HepG2 (cell line): ENCODE measurements around the gene MTSS2. TPM values are rescaled to one million over a fixed set of nuclear protein-coding genes. Genes with fewer than 3 reads are reported as not detected.
A peak's percentile ranks its signal among the peaks of the same experiment; 100 is the strongest.

Experiments used
- FOXJ3 ChIP-seq: sonication (generic); formaldehyde crosslinking; IDR thresholded peaks from 2 replicates; pipeline ENCODE4 v1.4.0; 2020; ENCODE audit warnings: missing genetic modification reagents, mild to moderate bottlenecking, borderline replicate concordance
- GATAD2A ChIP-seq: IDR thresholded peaks from 2 replicates; pipeline ENCODE4 v1.6.1; 2016
- IRF1 ChIP-seq: sonication (generic); formaldehyde crosslinking; IDR thresholded peaks from 2 replicates; pipeline ENCODE4 v1.4.0; 2020; ENCODE audit warnings: low read depth, mild to moderate bottlenecking, missing genetic modification reagents
- KDM1A ChIP-seq: IDR thresholded peaks from 2 replicates; pipeline ENCODE4 v1.6.1; 2016; ENCODE audit warnings: missing compliant biosample characterization
- MEF2D ChIP-seq: sonication (generic); formaldehyde crosslinking; IDR thresholded peaks from 2 replicates; pipeline ENCODE4 v1.5.1; 2020; ENCODE audit warnings: mild to moderate bottlenecking, missing genetic modification reagents
- RBM39 ChIP-seq: fragments of 200-400 bp; formaldehyde crosslinking; IDR thresholded peaks from one replicate; pipeline ENCODE4 v1.6.1; 2018; ENCODE audit warnings: antibody characterized with exemption, mild to moderate bottlenecking, low read depth, low read length; ENCODE audit not compliant: poor library complexity, severe bottlenecking
- RNF2 ChIP-seq: fragments of 450-650 bp; conservative IDR thresholded peaks from 2 replicates; pipeline ENCODE4 v1.6.1; 2016; ENCODE audit warnings: low read depth
- SALL1 ChIP-seq: sonication (generic); formaldehyde crosslinking; IDR thresholded peaks from 2 replicates; pipeline ENCODE4 v1.8.0; 2022; ENCODE audit warnings: mild to moderate bottlenecking, missing genetic modification reagents
- SKIL ChIP-seq: sonication (generic); formaldehyde crosslinking; IDR thresholded peaks from 2 replicates; pipeline ENCODE4 v1.8.0; 2022; ENCODE audit warnings: missing genetic modification reagents, mild to moderate bottlenecking, moderate library complexity, borderline replicate concordance
- SP4 ChIP-seq: sonication (generic); formaldehyde crosslinking; IDR thresholded peaks from 2 replicates; pipeline ENCODE4 v1.8.1; 2023; ENCODE audit warnings: mild to moderate bottlenecking, missing genetic modification reagents
- ZFAT ChIP-seq: sonication (generic); formaldehyde crosslinking; conservative IDR thresholded peaks from 2 replicates; pipeline ENCODE4 v1.8.1; 2023; ENCODE audit warnings: missing genetic modification reagents, inconsistent platforms
- ZNF10 ChIP-seq: sonication (generic); formaldehyde crosslinking; IDR thresholded peaks from 2 replicates; pipeline ENCODE4 v1.4.0; 2020; ENCODE audit warnings: mild to moderate bottlenecking, low read depth, missing genetic modification reagents, borderline replicate concordance
- ZNF253 ChIP-seq: sonication (generic); formaldehyde crosslinking; IDR thresholded peaks from 2 replicates; pipeline ENCODE4 v1.8.0; 2022; ENCODE audit warnings: mild to moderate bottlenecking, missing genetic modification reagents, borderline replicate concordance
- ZNF501 ChIP-seq: sonication (generic); formaldehyde crosslinking; IDR thresholded peaks from 2 replicates; pipeline ENCODE4 v1.5.1; 2020; ENCODE audit warnings: mild to moderate bottlenecking, moderate library complexity, missing genetic modification reagents
- polyA plus RNA-seq, 8 experiments: library from polyadenylated mRNA; depleted of rRNA in 3 of 8; stranded (reverse) in 7 of 8; unstranded in 1 of 8; fragments of >200 nt; fragmentation: Illumina TruSeq in 4 of 8; extraction: Trizol in 4 of 8; gene quantifications; 2 replicates each; pipeline versions ENCODE4 v1.2.1 to v1.2.3, GENCODE V29; 2011 to 2016; ENCODE audit warnings: low read depth in 4 of 8, missing spikeins in 1 of 8, mixed read lengths in 1 of 8; ENCODE audit not compliant: insufficient read depth in 1 of 8
- total RNA-seq, 5 experiments: library from RNA; depleted of rRNA; stranded (reverse); fragments of >200 nt; fragmentation: Illumina TruSeq; extraction: Trizol; gene quantifications; 2 replicates each; pipeline ENCODE4 v1.2.3, GENCODE V29; 2016; ENCODE audit warnings: low read depth in 1 of 5
- TF ChIP-seq, protein P1 (sequence below): sonication (generic); formaldehyde crosslinking; IDR thresholded peaks from 2 replicates; pipeline ENCODE4 v1.4.0; 2020; ENCODE audit warnings: mild to moderate bottlenecking, missing genetic modification reagents
- TF ChIP-seq, protein P2 (sequence below): sonication (generic); formaldehyde crosslinking; IDR thresholded peaks from 2 replicates; pipeline ENCODE4 v1.5.0; 2020; ENCODE audit warnings: mild to moderate bottlenecking, missing genetic modification reagents

Gene MTSS2
- total and polyA plus RNA-seq, 2 of the 13 experiments (the other 11 are each of a cell fraction or from before 2014, with no cell fraction given) = 132 to 242 TPM

DNA sequence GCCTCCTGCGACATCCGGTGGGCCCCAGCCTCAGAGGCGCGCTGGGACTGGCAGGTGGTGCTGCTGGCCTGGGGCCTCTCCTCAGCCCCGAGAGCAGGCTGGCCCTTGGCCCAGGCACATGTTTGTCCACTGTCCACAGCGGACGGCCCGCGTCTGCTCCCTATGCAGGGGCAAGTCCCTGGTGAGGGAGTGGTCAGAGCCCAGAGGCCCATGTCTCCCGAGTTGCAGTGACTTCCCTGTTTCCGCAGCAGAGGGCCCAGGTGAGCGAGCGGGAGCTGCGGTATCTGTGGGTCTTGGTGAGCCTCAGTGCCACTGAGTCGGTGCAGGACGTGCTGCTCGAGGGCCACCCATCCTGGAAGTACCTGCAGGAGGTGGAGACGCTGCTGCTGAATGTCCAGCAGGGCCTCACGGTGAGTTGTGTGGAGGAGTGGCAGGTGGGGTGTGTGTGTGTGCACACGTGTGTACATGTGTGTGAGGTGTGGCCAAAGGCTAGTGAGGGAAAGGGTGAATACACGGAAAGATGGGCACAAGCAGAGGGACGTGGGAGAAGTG, 29.1 kb downstream of the MTSS2 start (continued):
- TF ChIP-seq, protein P1, sequence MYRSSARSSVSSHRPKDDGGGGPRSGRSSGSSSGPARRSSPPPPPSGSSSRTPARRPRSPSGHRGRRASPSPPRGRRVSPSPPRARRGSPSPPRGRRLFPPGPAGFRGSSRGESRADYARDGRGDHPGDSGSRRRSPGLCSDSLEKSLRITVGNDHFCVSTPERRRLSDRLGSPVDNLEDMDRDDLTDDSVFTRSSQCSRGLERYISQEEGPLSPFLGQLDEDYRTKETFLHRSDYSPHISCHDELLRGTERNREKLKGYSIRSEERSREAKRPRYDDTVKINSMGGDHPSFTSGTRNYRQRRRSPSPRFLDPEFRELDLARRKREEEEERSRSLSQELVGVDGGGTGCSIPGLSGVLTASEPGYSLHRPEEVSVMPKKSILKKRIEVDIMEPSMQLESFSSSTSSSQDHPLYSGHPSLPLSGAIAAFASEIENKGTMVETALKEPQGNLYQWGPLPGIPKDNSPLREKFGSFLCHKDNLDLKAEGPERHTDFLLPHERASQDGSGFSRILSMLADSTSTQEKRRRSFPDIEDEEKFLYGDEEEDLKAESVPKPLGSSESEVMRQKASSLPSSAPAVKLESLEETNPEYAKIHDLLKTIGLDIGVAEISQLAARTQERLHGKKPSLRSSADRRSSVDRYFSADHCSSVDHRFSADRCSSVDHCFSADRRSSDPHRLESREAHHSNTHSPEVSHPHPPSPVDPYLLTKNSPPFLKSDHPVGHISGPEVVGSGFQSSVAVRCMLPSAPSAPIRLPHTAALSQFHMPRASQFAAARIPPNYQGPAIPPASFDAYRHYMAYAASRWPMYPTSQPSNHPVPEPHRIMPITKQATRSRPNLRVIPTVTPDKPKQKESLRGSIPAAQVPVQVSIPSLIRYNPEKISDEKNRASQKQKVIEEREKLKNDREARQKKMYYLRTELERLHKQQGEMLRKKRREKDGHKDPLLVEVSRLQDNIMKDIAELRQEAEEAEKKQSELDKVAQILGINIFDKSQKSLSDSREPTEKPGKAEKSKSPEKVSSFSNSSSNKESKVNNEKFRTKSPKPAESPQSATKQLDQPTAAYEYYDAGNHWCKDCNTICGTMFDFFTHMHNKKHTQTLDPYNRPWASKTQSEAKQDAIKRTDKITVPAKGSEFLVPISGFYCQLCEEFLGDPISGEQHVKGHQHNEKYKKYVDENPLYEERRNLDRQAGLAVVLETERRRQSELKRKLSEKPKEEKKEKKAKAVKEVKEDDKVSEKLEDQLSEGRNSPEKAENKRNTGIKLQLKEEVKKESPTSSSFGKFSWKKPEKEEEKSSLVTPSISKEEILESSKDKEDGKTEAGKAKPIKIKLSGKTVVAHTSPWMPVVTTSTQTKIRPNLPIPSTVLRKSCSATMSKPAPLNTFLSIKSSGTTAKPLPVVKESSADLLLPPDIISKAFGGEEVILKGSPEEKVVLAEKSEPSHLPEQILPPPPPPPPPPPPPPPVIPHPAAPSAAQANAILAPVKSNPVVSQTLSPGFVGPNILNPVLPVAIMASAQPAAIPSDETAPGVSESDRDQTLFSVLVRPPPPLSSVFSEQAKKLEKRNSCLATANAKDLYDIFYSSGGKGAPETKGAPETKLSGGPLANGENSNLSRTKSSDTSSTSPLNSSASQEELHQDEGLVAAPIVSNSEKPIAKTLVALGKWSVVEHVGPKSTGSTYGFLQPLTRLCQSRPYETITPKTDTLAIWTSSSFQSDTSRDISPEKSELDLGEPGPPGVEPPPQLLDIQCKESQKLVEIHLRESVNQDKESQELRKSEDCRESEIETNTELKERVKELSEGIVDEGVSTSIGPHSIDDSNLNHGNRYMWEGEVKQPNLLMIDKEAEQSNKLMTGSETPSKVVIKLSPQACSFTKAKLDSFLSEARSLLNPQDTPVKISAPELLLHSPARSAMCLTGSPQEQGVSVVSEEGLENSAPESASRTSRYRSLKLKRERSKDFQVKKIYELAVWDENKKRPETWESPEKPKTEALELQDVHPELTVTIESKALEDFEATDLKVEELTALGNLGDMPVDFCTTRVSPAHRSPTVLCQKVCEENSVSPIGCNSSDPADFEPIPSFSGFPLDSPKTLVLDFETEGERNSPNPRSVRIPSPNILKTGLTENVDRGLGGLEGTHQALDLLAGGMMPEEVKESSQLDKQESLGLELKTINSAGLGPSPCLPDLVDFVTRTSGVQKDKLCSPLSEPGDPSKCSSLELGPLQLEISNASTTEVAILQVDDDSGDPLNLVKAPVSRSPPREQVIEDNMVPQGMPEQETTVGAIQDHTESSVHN (CRISPR knock-in tag) = no peak
- TF ChIP-seq FOXJ3 (CRISPR knock-in tag) (0 out of 2 replicates have a peak, but pooled peaks have one; percentile 16), SKIL (CRISPR knock-in tag) (peak; percentile 82), ZNF253 (CRISPR knock-in tag) (peak; percentile 56; the same call in 1 of the 2 replicates), MEF2D (peak; percentile 92), IRF1 (CRISPR knock-in tag) (no peak), SALL1 (CRISPR knock-in tag) (peak; percentile 89), GATAD2A (peak; percentile 55; the same call in 1 of the 2 replicates), ZNF10 (CRISPR knock-in tag) (no peak), KDM1A (CRISPR knock-in tag) (no peak), RNF2 (0 out of 2 replicates have a peak, but pooled peaks have one; percentile 67), SP4 (CRISPR knock-in tag) (peak; percentile 72), ZNF501 (peak; percentile 85), ZFAT (CRISPR knock-in tag) (no peak), RBM39 (peak; percentile 36)
- TF ChIP-seq, protein P2, sequence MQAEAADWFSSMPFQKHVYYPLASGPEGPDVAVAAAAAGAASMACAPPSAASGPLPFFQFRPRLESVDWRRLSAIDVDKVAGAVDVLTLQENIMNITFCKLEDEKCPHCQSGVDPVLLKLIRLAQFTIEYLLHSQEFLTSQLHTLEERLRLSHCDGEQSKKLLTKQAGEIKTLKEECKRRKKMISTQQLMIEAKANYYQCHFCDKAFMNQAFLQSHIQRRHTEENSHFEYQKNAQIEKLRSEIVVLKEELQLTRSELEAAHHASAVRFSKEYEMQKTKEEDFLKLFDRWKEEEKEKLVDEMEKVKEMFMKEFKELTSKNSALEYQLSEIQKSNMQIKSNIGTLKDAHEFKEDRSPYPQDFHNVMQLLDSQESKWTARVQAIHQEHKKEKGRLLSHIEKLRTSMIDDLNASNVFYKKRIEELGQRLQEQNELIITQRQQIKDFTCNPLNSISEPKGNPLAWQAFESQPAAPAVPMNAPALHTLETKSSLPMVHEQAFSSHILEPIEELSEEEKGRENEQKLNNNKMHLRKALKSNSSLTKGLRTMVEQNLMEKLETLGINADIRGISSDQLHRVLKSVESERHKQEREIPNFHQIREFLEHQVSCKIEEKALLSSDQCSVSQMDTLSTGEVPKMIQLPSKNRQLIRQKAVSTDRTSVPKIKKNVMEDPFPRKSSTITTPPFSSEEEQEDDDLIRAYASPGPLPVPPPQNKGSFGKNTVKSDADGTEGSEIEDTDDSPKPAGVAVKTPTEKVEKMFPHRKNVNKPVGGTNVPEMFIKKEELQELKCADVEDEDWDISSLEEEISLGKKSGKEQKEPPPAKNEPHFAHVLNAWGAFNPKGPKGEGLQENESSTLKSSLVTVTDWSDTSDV (CRISPR knock-in tag) = 0 out of 2 replicates have a peak, but pooled peaks have one; percentile 59
